Measurements from ENCODE around the gene OLIG2.
A peak's percentile ranks its signal among the peaks of the same experiment; 100 is the strongest.

The OLIG2 gene

DNA sequence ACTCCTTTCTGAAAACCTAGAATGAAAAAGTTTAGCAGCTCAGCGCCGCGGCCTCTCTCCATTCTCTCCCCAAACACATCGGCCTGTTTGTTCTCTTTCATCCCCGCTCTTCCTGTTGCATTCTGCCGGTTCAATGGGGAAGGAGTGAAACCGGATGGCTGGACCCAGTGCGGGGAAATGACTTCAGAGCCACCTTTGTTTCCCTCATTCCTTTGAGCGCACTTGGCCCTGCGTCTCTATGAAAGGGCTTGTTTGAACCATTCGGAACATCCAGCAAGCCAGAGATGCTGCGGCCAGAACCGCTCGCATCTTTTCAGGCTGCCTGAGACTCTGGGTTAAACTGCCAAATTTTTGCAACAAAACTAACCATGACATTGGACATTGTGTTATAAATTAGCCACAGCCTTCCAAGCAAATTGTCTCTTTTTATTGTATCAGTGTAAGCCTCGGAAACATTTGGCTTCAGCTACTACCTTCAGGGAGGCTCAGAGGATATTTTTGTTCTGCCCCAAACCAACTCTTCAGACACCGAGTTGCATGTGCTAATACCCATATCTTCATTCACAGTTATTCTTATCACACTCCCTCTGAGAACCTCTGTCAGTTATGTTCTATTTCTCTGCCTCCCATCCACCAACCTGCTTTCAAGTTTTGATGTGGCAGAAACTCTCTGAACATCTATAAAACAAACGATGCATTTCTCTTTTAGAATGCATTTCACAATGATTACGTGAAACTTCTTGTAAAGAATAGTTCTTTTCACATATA lies 39.1 kb downstream of the OLIG2 start:
- H3K27me3 ChIP-seq (ENCODE audit: insufficient read depth, poor library complexity, severe bottlenecking), result no peaks in the 10 kb centered on the region
- TF ChIP-seq, protein P1, sequence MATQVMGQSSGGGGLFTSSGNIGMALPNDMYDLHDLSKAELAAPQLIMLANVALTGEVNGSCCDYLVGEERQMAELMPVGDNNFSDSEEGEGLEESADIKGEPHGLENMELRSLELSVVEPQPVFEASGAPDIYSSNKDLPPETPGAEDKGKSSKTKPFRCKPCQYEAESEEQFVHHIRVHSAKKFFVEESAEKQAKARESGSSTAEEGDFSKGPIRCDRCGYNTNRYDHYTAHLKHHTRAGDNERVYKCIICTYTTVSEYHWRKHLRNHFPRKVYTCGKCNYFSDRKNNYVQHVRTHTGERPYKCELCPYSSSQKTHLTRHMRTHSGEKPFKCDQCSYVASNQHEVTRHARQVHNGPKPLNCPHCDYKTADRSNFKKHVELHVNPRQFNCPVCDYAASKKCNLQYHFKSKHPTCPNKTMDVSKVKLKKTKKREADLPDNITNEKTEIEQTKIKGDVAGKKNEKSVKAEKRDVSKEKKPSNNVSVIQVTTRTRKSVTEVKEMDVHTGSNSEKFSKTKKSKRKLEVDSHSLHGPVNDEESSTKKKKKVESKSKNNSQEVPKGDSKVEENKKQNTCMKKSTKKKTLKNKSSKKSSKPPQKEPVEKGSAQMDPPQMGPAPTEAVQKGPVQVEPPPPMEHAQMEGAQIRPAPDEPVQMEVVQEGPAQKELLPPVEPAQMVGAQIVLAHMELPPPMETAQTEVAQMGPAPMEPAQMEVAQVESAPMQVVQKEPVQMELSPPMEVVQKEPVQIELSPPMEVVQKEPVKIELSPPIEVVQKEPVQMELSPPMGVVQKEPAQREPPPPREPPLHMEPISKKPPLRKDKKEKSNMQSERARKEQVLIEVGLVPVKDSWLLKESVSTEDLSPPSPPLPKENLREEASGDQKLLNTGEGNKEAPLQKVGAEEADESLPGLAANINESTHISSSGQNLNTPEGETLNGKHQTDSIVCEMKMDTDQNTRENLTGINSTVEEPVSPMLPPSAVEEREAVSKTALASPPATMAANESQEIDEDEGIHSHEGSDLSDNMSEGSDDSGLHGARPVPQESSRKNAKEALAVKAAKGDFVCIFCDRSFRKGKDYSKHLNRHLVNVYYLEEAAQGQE (IDR thresholded peaks at IDR 0.05; ENCODE audit: insufficient replicate concordance, low read depth), result no peak
- TF ChIP-seq GABPA (IDR thresholded peaks at IDR 0.05; ENCODE audit: low read depth), result no peak
- TF ChIP-seq, protein P2, sequence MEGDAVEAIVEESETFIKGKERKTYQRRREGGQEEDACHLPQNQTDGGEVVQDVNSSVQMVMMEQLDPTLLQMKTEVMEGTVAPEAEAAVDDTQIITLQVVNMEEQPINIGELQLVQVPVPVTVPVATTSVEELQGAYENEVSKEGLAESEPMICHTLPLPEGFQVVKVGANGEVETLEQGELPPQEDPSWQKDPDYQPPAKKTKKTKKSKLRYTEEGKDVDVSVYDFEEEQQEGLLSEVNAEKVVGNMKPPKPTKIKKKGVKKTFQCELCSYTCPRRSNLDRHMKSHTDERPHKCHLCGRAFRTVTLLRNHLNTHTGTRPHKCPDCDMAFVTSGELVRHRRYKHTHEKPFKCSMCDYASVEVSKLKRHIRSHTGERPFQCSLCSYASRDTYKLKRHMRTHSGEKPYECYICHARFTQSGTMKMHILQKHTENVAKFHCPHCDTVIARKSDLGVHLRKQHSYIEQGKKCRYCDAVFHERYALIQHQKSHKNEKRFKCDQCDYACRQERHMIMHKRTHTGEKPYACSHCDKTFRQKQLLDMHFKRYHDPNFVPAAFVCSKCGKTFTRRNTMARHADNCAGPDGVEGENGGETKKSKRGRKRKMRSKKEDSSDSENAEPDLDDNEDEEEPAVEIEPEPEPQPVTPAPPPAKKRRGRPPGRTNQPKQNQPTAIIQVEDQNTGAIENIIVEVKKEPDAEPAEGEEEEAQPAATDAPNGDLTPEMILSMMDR (IDR thresholded peaks at IDR 0.05; ENCODE audit: insufficient read depth, low read length), result no peak
- no peak for TF ChIP-seq SPI1 (IDR thresholded peaks at IDR 0.05; ENCODE audit: borderline replicate concordance, low read depth)
- no peak for TF ChIP-seq POLR2AphosphoS5 (IDR thresholded peaks at IDR 0.05; ENCODE audit: low read depth)
- H3K4me3 ChIP-seq (replicated peaks; ENCODE audit: insufficient read depth, low read length), result no peak overlapping the region
- peak in 1 of 2 experiments; percentile 23 for DNase-seq (ENCODE audit: low read depth in 1 of 2, low spot score in 1 of 2)
- H3K27ac ChIP-seq (replicated peaks), result no peak overlapping the region; the same call in 1 of the 2 replicates

DNA sequence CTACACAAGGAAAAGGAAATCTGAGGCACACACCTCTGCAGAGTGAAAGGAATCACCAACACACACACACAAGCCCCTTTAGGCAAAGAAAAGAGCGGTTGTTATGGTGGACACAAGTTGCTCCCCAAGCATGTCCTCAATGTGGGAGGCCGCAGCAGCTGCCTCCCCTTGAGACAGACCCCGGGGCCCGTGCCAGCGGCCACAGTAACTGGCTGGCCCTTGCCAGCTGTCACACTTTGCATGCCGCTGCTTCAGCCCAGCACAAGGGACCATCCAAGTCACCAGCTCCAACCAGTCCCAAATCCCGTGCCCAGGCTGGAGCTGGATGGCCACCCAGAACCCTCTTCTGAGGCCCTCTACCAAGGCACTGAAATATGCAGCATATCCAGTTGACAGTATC lies 41.3 kb downstream of the OLIG2 start:
- Histone ChIP-seq H3K27ac (replicated peaks) (peak overlapping the region; percentile 71), H3K27me3 (ENCODE audit: insufficient read depth, poor library complexity, severe bottlenecking) (no peaks in the 10 kb centered on the region)
- TF ChIP-seq, protein P1 (IDR thresholded peaks at IDR 0.05; ENCODE audit: insufficient replicate concordance, low read depth), result no peak
- TF ChIP-seq, protein P2 (IDR thresholded peaks at IDR 0.05; ENCODE audit: insufficient read depth, low read length), result no peak

DNA sequence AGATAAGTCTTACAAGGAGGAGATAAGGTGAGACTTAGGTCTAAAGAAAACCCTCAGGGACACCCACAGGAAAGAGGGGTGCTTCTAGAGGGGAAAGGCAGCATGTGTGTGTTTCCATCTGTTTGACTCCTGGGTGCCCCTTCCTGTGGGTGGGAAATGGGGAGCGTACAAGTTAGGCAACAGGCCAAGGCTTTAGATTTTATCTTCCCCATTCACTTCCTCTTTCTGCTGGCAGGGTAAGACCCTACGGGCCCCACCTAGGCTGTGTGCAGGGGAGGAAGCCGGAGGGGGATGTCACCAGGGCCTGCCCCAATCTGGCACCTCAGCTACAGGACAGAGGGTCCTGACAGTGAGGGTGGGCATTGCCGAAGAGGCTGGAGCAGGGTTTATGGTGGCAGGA lies 41.7 kb downstream of the OLIG2 start:
- H3K27ac ChIP-seq (replicated peaks), result peak overlapping the region; percentile 71

More for the DNA sequence above, 41.3 kb downstream of the OLIG2 start:
- DNase-seq (ENCODE audit: low read depth in 1 of 2, low spot score in 1 of 2), result no peak
- no peak overlapping the region for H3K4me3 ChIP-seq (replicated peaks; ENCODE audit: insufficient read depth, low read length)

More for the DNA sequence above, 41.7 kb downstream of the OLIG2 start:
- TF ChIP-seq GABPA (IDR thresholded peaks at IDR 0.05; ENCODE audit: low read depth) (0 out of 2 replicates have a peak, but pooled peaks have one; percentile 12), POLR2AphosphoS5 (IDR thresholded peaks at IDR 0.05; ENCODE audit: low read depth) (peak; percentile 92), SPI1 (IDR thresholded peaks at IDR 0.05; ENCODE audit: borderline replicate concordance, low read depth) (peak; percentile 99)
- TF ChIP-seq, protein P1 (IDR thresholded peaks at IDR 0.05; ENCODE audit: insufficient replicate concordance, low read depth), result no peak
- TF ChIP-seq, protein P2 (IDR thresholded peaks at IDR 0.05; ENCODE audit: insufficient read depth, low read length), result no peak
- H3K27me3 ChIP-seq (ENCODE audit: insufficient read depth, poor library complexity, severe bottlenecking), result no peaks in the 10 kb centered on the region
- H3K4me3 ChIP-seq (replicated peaks; ENCODE audit: insufficient read depth, low read length), result no peak overlapping the region
- peak; percentile 89 to 97 for DNase-seq (ENCODE audit: low read depth in 1 of 2, low spot score in 1 of 2)
